Measurements from ENCODE around the gene PPM1M. TPM values are rescaled to one million over a fixed set of nuclear protein-coding genes. Genes with fewer than 3 reads are reported as not detected.

The PPM1M gene
- total and polyA plus RNA-seq, 2 experiments from 2014 or later = 6.2 to 10.7 TPM

DNA sequence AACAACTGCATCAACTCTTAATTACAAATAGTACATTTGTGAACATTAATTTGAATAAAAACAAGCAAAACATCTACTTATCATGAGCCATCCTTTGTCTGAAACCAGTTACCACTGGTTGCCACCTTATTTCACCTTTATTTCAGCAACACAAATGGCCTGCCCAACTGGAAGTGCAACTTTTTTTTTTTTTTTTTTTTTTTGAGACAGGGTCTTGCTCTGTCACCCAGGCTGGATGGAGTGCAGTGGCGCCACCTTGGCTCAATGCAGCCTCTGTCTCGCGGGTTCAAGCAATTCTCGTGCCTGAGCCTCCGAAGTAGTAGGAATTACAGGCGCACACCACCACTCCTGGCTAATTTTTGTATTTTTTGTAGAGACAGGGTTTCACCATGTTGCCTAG, 19.8 kb downstream of the PPM1M start:
- Histone ChIP-seq H3K27ac (no peak overlapping the region), H3K4me3 (no peak overlapping the region), H3K79me2 (peaks cover 96% of the 10 kb centered on the region), H4K20me1 (ENCODE audit: insufficient read depth, poor library complexity, severe bottlenecking) (peaks cover 65% of the 10 kb centered on the region), H3K9me3 (ENCODE audit: low read depth) (no peaks in the 10 kb centered on the region), H3K27me3 (no peaks in the 10 kb centered on the region), H3K4me2 (no peak overlapping the region), H3K36me3 (replicated peaks; ENCODE audit: insufficient read depth, low read depth) (peaks cover 4% of the 10 kb centered on the region), H3K4me1 (ENCODE audit: insufficient read depth) (no peaks in the 10 kb centered on the region), H3K9me2 (replicated peaks; ENCODE audit: insufficient read depth) (no peaks in the 10 kb centered on the region), H2AFZ (no peak overlapping the region)
- TF ChIP-seq EZH2phosphoT487 (IDR thresholded peaks at IDR 0.05; ENCODE audit: low read depth, severe bottlenecking, unreplicated experiment) (no peak), EZH2 (IDR thresholded peaks at IDR 0.05; ENCODE audit: borderline replicate concordance) (no peak), CTCF (IDR thresholded peaks at IDR 0.05; ENCODE audit: poor library complexity) (no peak)
- WGBS (ENCODE audit: low lambda C conversion rate, missing lambda C conversion rate) = 94% methylated on average over 6 of the region's 6 CpGs
- DNase-seq (ENCODE audit: low spot score) = no peak

- TF ChIP-seq EZH2 (IDR thresholded peaks at IDR 0.05; ENCODE audit: borderline replicate concordance) (no peak), EZH2phosphoT487 (IDR thresholded peaks at IDR 0.05; ENCODE audit: low read depth, severe bottlenecking, unreplicated experiment) (no peak), CTCF (IDR thresholded peaks at IDR 0.05; ENCODE audit: poor library complexity) (no peak)
- WGBS (ENCODE audit: low lambda C conversion rate, missing lambda C conversion rate) = 95% methylated on average over 7 of the region's 7 CpGs
These were observed 22.5 kb downstream of the PPM1M start for GRCh38 chr3:52268036-52268435.

DNA sequence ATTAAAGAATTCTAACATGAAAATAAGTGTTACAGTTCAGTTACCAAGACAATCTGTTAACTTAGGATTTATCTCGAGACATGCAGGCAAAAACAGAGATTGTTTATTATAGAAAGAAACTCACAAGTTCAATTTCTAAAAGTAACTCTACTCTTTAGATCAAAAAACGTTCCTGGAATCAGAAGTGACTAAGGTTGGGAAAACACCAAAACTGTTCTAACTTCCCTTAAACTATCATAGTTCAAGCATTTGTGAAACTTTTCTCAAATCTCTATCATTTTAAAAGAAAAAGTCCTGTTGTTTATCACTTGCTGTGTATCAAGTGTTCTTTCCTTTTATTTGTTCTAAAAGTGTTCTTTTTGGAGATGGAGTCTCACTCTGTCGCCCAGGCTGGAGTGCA, 24.2 kb downstream of the PPM1M start:
- 85% methylated on average over 3 of the region's 3 CpGs for WGBS (ENCODE audit: low lambda C conversion rate, missing lambda C conversion rate)
- Histone ChIP-seq H3K27ac (peak overlapping the region; percentile 58), H3K9me2 (replicated peaks; ENCODE audit: insufficient read depth) (no peaks in the 10 kb centered on the region), H3K4me2 (no peak overlapping the region), H3K4me3 (no peak overlapping the region), H3K27me3 (no peaks in the 10 kb centered on the region), H4K20me1 (ENCODE audit: insufficient read depth, poor library complexity, severe bottlenecking) (peaks cover 84% of the 10 kb centered on the region), H3K79me2 (peaks cover 100% of the 10 kb centered on the region), H3K4me1 (ENCODE audit: insufficient read depth) (peaks cover 14% of the 10 kb centered on the region), H3K36me3 (replicated peaks; ENCODE audit: insufficient read depth, low read depth) (peaks cover under 1% of the 10 kb centered on the region), H3K9me3 (ENCODE audit: low read depth) (no peaks in the 10 kb centered on the region), H2AFZ (no peak overlapping the region)
- TF ChIP-seq EZH2phosphoT487 (IDR thresholded peaks at IDR 0.05; ENCODE audit: low read depth, severe bottlenecking, unreplicated experiment) = no peak
- TF ChIP-seq CTCF (IDR thresholded peaks at IDR 0.05; ENCODE audit: poor library complexity) = no peak
- TF ChIP-seq EZH2 (IDR thresholded peaks at IDR 0.05; ENCODE audit: borderline replicate concordance) = no peak
- no peak for DNase-seq (ENCODE audit: low spot score)

More at GRCh38 chr3:52268036-52268435, 22.5 kb downstream of the PPM1M start:
- Histone ChIP-seq H2AFZ (no peak overlapping the region), H3K36me3 (replicated peaks; ENCODE audit: insufficient read depth, low read depth) (peaks cover 4% of the 10 kb centered on the region), H3K9me2 (replicated peaks; ENCODE audit: insufficient read depth) (no peaks in the 10 kb centered on the region), H3K4me2 (no peak overlapping the region), H3K79me2 (peaks cover 100% of the 10 kb centered on the region), H3K4me1 (ENCODE audit: insufficient read depth) (peaks cover 14% of the 10 kb centered on the region), H4K20me1 (ENCODE audit: insufficient read depth, poor library complexity, severe bottlenecking) (peaks cover 79% of the 10 kb centered on the region), H3K27ac (no peak overlapping the region), H3K9me3 (ENCODE audit: low read depth) (no peaks in the 10 kb centered on the region), H3K4me3 (no peak overlapping the region), H3K27me3 (no peaks in the 10 kb centered on the region)
- DNase-seq (ENCODE audit: low spot score) = no peak
